HEK293 (cell line): ENCODE data around the gene LRRC15.

ENCODE experiments used
- CTCF ChIP-seq: fragments of 450-650 bp; formaldehyde crosslinking; IDR thresholded peaks from 2 replicates; pipeline ENCODE4 v1.5.1; 2016; ENCODE audit warnings: missing biosample characterization, missing genetic modification characterization
- YY1 ChIP-seq: fragments of 450-650 bp; formaldehyde crosslinking; IDR thresholded peaks from 2 replicates; pipeline ENCODE4 v1.5.1; 2018; ENCODE audit warnings: missing biosample characterization, missing genetic modification characterization
- ZNF302 ChIP-seq: fragments of 450-650 bp; formaldehyde crosslinking; IDR thresholded peaks from 2 replicates; pipeline ENCODE4 v1.5.1; 2016; ENCODE audit warnings: missing biosample characterization, missing genetic modification characterization, low read depth
- ZNF621 ChIP-seq: fragments of 450-650 bp; formaldehyde crosslinking; IDR thresholded peaks from 2 replicates; pipeline ENCODE4 v1.5.1; 2017; ENCODE audit warnings: missing biosample characterization, missing genetic modification characterization
- ZSCAN5A ChIP-seq: fragments of 450-650 bp; formaldehyde crosslinking; IDR thresholded peaks from 2 replicates; pipeline ENCODE4 v1.5.1; 2016; ENCODE audit warnings: missing biosample characterization, missing genetic modification characterization

GRCh38 chr3:194377708-194378107 is 8.2 kb upstream of the LRRC15 start:
- TF ChIP-seq YY1 (tag by site-specific recombination): no peak
- no peak for TF ChIP-seq CTCF
- TF ChIP-seq ZSCAN5A (tag by site-specific recombination): no peak
- TF ChIP-seq ZNF302 (tag by site-specific recombination): no peak
- no peak for TF ChIP-seq ZNF621 (tag by site-specific recombination)
